Measurements from ENCODE around the gene POLR2M. TPM values are rescaled to one million over a fixed set of nuclear protein-coding genes. Genes with fewer than 3 reads are reported as not detected.

POLR2M gene
- total and polyA plus RNA-seq, 4 donors: 7.8 to 230 (median 43.6) TPM

- no peak for TF ChIP-seq CTCF (IDR thresholded peaks at IDR 0.05; ENCODE audit: low read depth, low read length, missing input control)
- TF ChIP-seq JUND (IDR thresholded peaks at IDR 0.05): no peak
- no peak for TF ChIP-seq FOXA1 (IDR thresholded peaks at IDR 0.05)
Observed at GRCh38 chr15:57668016-57668415, 38.5 kb upstream of the POLR2M start (continued).

- H3K4me3 ChIP-seq (ENCODE audit: low read depth in 1 of 3, low read length in 3 of 3): no peak overlapping the region
- no peaks in the 10 kb centered on the region for H3K27me3 ChIP-seq (ENCODE audit: control insufficient read depth in 4 of 4, insufficient read depth in 4 of 4, low read length in 3 of 4)
- 0% methylated on average over 1 of the region's 1 CpG for WGBS
- no peak for DNase-seq (ENCODE audit: low spot score)
- H3K9me3 ChIP-seq (ENCODE audit: control insufficient read depth in 4 of 4, low read length in 3 of 4): no peaks in the 10 kb centered on the region
- peaks cover 0 to 14% (median 4%) of the 10 kb centered on the region in 4 donors for H3K4me1 ChIP-seq (ENCODE audit: control insufficient read depth in 4 of 4, insufficient read depth in 4 of 4, low read length in 3 of 4)
- H3K36me3 ChIP-seq (ENCODE audit: control insufficient read depth in 4 of 4, insufficient read depth in 3 of 4, low read depth in 1 of 4, low read length in 3 of 4): no peaks in the 10 kb centered on the region
- no peak overlapping the region for H3K27ac ChIP-seq (ENCODE audit: low read depth in 1 of 2, low read length in 2 of 2)
- TF ChIP-seq REST (IDR thresholded peaks at IDR 0.05) (no peak), JUND (IDR thresholded peaks at IDR 0.05) (no peak)
- H3K9ac ChIP-seq (ENCODE audit: low read depth in 1 of 2, low read length in 2 of 2): no peak overlapping the region
Observed at GRCh38 chr15:57671636-57672035, 34.9 kb upstream of the POLR2M start.

- no peaks in the 10 kb centered on the region for H3K9me3 ChIP-seq (ENCODE audit: control insufficient read depth in 4 of 4, low read length in 3 of 4)
- TF ChIP-seq ZBTB33 (IDR thresholded peaks at IDR 0.05) (no peak), REST (IDR thresholded peaks at IDR 0.05) (no peak), RAD21 (IDR thresholded peaks at IDR 0.05) (no peak), RXRA (IDR thresholded peaks at IDR 0.05) (no peak)
- no peaks in the 10 kb centered on the region for H3K27me3 ChIP-seq (ENCODE audit: control insufficient read depth in 4 of 4, insufficient read depth in 4 of 4, low read length in 3 of 4)
- no peak overlapping the region for H3K27ac ChIP-seq (ENCODE audit: low read depth in 1 of 2, low read length in 2 of 2)
- no peaks in the 10 kb centered on the region for H3K4me1 ChIP-seq (ENCODE audit: control insufficient read depth in 4 of 4, insufficient read depth in 4 of 4, low read length in 3 of 4)
- H3K36me3 ChIP-seq (ENCODE audit: control insufficient read depth in 4 of 4, insufficient read depth in 3 of 4, low read depth in 1 of 4, low read length in 3 of 4): no peaks in the 10 kb centered on the region
- DNase-seq (ENCODE audit: low spot score): no peak
- no peak overlapping the region for H3K4me3 ChIP-seq (ENCODE audit: low read depth in 1 of 3, low read length in 3 of 3)
- WGBS: 90% methylated on average over 9 of the region's 9 CpGs
- no peak overlapping the region for H3K9ac ChIP-seq (ENCODE audit: low read depth in 1 of 2, low read length in 2 of 2)
Observed at GRCh38 chr15:57675481-57676181, 30.9 kb upstream of the POLR2M start.
